K562 (cell line): Measurements from ENCODE around the gene MXI1.

ENCODE experiments used
- HDAC2 ChIP-seq: fragments of 450-650 bp; IDR thresholded peaks from 2 replicates; pipeline ENCODE4 v1.6.1; 2016; ENCODE audit warnings: mild to moderate bottlenecking
- NFIC ChIP-seq: fragments of 450-650 bp; IDR thresholded peaks from 2 replicates; pipeline ENCODE4 v1.6.1; 2017; ENCODE audit warnings: mild to moderate bottlenecking, inconsistent platforms
- POLR2AphosphoS5 ChIP-seq: IDR thresholded peaks from 2 replicates; pipeline ENCODE4 v1.6.1; 2011; ENCODE audit warnings: mild to moderate bottlenecking, low read depth, low read length, moderate library complexity; ENCODE audit not compliant: control insufficient read depth, insufficient read depth
- SMAD3 ChIP-seq: fragments of 450-650 bp; formaldehyde crosslinking; conservative IDR thresholded peaks from 2 replicates; pipeline ENCODE4 v1.4.0; 2020; ENCODE audit warnings: mild to moderate bottlenecking
- ZNF282 ChIP-seq: sonication (generic); formaldehyde crosslinking; IDR thresholded peaks from 2 replicates; pipeline ENCODE4 v1.8.1; 2023; ENCODE audit warnings: missing genetic modification reagents
- TF ChIP-seq, protein P1 (sequence below): fragments of 200-400 bp; formaldehyde crosslinking; IDR thresholded peaks from 2 replicates; pipeline ENCODE4 v1.6.1; 2017; ENCODE audit warnings: mild to moderate bottlenecking, low read depth, low read length, moderate library complexity
- TF ChIP-seq, protein P2 (sequence below), 2 experiments: fragments of 450-650 bp; formaldehyde crosslinking in 1 of 2; IDR thresholded peaks; 2 replicates each; pipeline versions ENCODE4 v1.4.0 to v1.6.1; 2014 to 2020; ENCODE audit warnings: mild to moderate bottlenecking in 2 of 2, borderline replicate concordance in 1 of 2, low read depth in 1 of 2

DNA sequence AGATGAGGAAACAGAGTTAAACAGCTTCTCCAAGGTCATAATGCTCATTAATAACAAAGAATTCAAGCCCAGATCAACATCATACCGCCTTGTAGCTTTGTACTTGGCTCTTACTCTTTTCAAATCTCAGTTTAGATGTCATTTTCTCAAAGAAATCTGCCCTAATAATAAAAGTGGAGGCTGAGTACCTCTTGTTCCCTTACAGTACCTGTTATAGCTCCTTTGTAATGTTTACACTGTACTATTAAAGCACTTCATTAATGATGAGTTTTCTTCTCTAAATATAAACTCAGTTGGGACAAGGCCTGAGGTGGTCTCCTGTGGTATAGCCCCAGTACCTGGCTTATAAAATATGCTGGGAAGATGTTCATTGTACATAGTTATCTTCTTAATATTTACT is 89.6 kb downstream of the MXI1 start:
- TF ChIP-seq ZNF282 (CRISPR knock-in tag) (no peak), POLR2AphosphoS5 (no peak), HDAC2 (no peak), SMAD3 (CRISPR knock-in tag) (no peak), NFIC (no peak)
- TF ChIP-seq, protein P1, sequence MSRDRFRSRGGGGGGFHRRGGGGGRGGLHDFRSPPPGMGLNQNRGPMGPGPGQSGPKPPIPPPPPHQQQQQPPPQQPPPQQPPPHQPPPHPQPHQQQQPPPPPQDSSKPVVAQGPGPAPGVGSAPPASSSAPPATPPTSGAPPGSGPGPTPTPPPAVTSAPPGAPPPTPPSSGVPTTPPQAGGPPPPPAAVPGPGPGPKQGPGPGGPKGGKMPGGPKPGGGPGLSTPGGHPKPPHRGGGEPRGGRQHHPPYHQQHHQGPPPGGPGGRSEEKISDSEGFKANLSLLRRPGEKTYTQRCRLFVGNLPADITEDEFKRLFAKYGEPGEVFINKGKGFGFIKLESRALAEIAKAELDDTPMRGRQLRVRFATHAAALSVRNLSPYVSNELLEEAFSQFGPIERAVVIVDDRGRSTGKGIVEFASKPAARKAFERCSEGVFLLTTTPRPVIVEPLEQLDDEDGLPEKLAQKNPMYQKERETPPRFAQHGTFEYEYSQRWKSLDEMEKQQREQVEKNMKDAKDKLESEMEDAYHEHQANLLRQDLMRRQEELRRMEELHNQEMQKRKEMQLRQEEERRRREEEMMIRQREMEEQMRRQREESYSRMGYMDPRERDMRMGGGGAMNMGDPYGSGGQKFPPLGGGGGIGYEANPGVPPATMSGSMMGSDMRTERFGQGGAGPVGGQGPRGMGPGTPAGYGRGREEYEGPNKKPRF: no peak
- TF ChIP-seq, protein P2, sequence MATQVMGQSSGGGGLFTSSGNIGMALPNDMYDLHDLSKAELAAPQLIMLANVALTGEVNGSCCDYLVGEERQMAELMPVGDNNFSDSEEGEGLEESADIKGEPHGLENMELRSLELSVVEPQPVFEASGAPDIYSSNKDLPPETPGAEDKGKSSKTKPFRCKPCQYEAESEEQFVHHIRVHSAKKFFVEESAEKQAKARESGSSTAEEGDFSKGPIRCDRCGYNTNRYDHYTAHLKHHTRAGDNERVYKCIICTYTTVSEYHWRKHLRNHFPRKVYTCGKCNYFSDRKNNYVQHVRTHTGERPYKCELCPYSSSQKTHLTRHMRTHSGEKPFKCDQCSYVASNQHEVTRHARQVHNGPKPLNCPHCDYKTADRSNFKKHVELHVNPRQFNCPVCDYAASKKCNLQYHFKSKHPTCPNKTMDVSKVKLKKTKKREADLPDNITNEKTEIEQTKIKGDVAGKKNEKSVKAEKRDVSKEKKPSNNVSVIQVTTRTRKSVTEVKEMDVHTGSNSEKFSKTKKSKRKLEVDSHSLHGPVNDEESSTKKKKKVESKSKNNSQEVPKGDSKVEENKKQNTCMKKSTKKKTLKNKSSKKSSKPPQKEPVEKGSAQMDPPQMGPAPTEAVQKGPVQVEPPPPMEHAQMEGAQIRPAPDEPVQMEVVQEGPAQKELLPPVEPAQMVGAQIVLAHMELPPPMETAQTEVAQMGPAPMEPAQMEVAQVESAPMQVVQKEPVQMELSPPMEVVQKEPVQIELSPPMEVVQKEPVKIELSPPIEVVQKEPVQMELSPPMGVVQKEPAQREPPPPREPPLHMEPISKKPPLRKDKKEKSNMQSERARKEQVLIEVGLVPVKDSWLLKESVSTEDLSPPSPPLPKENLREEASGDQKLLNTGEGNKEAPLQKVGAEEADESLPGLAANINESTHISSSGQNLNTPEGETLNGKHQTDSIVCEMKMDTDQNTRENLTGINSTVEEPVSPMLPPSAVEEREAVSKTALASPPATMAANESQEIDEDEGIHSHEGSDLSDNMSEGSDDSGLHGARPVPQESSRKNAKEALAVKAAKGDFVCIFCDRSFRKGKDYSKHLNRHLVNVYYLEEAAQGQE (IDR thresholded peaks at IDR 0.05; ENCODE audit: borderline replicate concordance): no peak
- TF ChIP-seq, protein P2 (CRISPR knock-in tag; IDR thresholded peaks at IDR 0.05; ENCODE audit: low read depth): no peak
